Neuronal stem cell (in vitro differentiated cells): ENCODE results near the gene PRM2.

Experiments
- DNase-seq: peaks from one replicate; pipeline ENCODE4 v3.0.0-alpha.2; 2013; ENCODE audit warnings: low spot score
- H2AFZ ChIP-seq: one replicate; pipeline ENCODE4 v1.6.1; 2013; ENCODE audit warnings: mild to moderate bottlenecking, low read length, inconsistent platforms
- H2AK5ac ChIP-seq: 2 replicates; pipeline ENCODE4 v1.6.1; 2013; ENCODE audit warnings: low read depth, mild to moderate bottlenecking, inconsistent platforms, low read length, moderate library complexity, mixed read lengths
- H2BK120ac ChIP-seq: 2 replicates; pipeline ENCODE4 v1.6.1; 2013; ENCODE audit warnings: low read depth, mild to moderate bottlenecking, inconsistent platforms, low read length, moderate library complexity, mixed read lengths
- H2BK12ac ChIP-seq: one replicate; pipeline ENCODE4 v1.6.1; 2013; ENCODE audit warnings: low read length, inconsistent platforms
- H2BK15ac ChIP-seq: 2 replicates; pipeline ENCODE4 v1.6.1; 2013; ENCODE audit warnings: mild to moderate bottlenecking, low read length, inconsistent platforms, mixed read lengths
- H2BK5ac ChIP-seq: one replicate; pipeline ENCODE4 v1.6.1; 2013; ENCODE audit warnings: inconsistent platforms, mild to moderate bottlenecking, low read length, moderate library complexity
- H3K14ac ChIP-seq: one replicate; pipeline ENCODE4 v1.6.1; 2013; ENCODE audit warnings: low read length, inconsistent platforms
- H3K18ac ChIP-seq: 2 replicates; pipeline ENCODE4 v1.6.1; 2013; ENCODE audit warnings: low read length, inconsistent platforms
- H3K23ac ChIP-seq: 2 replicates; pipeline ENCODE4 v1.6.1; 2013; ENCODE audit warnings: low read depth, mild to moderate bottlenecking, mixed read lengths, low read length, inconsistent platforms; ENCODE audit not compliant: poor library complexity
- H3K27ac ChIP-seq: replicated peaks from 3 replicates; pipeline ENCODE4 v1.5.1; 2013; ENCODE audit warnings: low read length, inconsistent platforms
- H3K27me3 ChIP-seq, 3 experiments: 2 replicates each; pipeline ENCODE4 v1.6.1; 2013; ENCODE audit warnings: low read length in 3 of 3, mild to moderate bottlenecking in 2 of 3, inconsistent platforms in 1 of 3, low read depth in 1 of 3, mixed read lengths in 1 of 3, moderate library complexity in 1 of 3; ENCODE audit not compliant: control insufficient read depth in 3 of 3, insufficient read depth in 3 of 3
- H3K36me3 ChIP-seq, 2 donors: replicated peaks in 1 of 2; 2 replicates each; pipeline ENCODE4 v1.6.1; 2013; ENCODE audit warnings: low read length in 2 of 2; ENCODE audit not compliant: control insufficient read depth in 2 of 2, insufficient read depth in 2 of 2
- H3K4ac ChIP-seq: 2 replicates; pipeline ENCODE4 v1.6.1; 2013; ENCODE audit warnings: inconsistent platforms, mild to moderate bottlenecking, low read length, moderate library complexity
- H3K4me1 ChIP-seq, 2 donors: 1 replicate in 1 of 2; 2 replicates in 1 of 2; pipeline ENCODE4 v1.6.1; 2013; ENCODE audit warnings: low read length in 2 of 2, low read depth in 1 of 2; ENCODE audit not compliant: control insufficient read depth in 2 of 2, insufficient read depth in 1 of 2
- H3K4me2 ChIP-seq: one replicate; pipeline ENCODE4 v1.6.1; 2013; ENCODE audit warnings: mild to moderate bottlenecking, low read length, inconsistent platforms; ENCODE audit not compliant: insufficient read depth, poor library complexity, severe bottlenecking
- H3K4me3 ChIP-seq, 2 donors: 2 replicates each; pipeline ENCODE4 v1.5.1; 2013; ENCODE audit warnings: low read length in 2 of 2, mild to moderate bottlenecking in 2 of 2, inconsistent platforms in 1 of 2, moderate library complexity in 1 of 2
- H3K79me1 ChIP-seq: one replicate; pipeline ENCODE4 v1.6.1; 2013; ENCODE audit warnings: low read depth, mild to moderate bottlenecking, inconsistent platforms, low read length, moderate library complexity
- H3K9ac ChIP-seq: one replicate; pipeline ENCODE4 v1.6.1; 2013; ENCODE audit warnings: mild to moderate bottlenecking, low read depth, low read length, inconsistent platforms; ENCODE audit not compliant: poor library complexity
- H3K9me3 ChIP-seq, 2 donors: replicated peaks in 1 of 2; 2 replicates each; pipeline versions ENCODE3 to v1.6.1; 2013; ENCODE audit warnings: low read length in 2 of 2, mild to moderate bottlenecking in 2 of 2, inconsistent platforms in 1 of 2, low read depth in 1 of 2, mixed read lengths in 1 of 2, moderate library complexity in 1 of 2; ENCODE audit not compliant: control insufficient read depth in 2 of 2, insufficient read depth in 1 of 2
- H4K8ac ChIP-seq: one replicate; pipeline ENCODE4 v1.6.1; 2013; ENCODE audit warnings: low read depth, mild to moderate bottlenecking, inconsistent platforms, low read length, moderate library complexity
- H4K91ac ChIP-seq: one replicate; pipeline ENCODE4 v1.6.1; 2013; ENCODE audit warnings: low read length, low read depth, mild to moderate bottlenecking, inconsistent platforms; ENCODE audit not compliant: poor library complexity
- WGBS, 2 donors: extraction: QIAGEN DNeasy Blood & Tissue Kit; methylation state at CpG; one replicate each; pipeline ENCODE4 v1.1.7; 2013; ENCODE audit warnings: missing lambda C conversion rate in 2 of 2, mixed read lengths in 1 of 2; ENCODE audit not compliant: insufficient read length in 2 of 2, insufficient replicate concordance in 1 of 2; ENCODE audit errors: extremely low coverage in 2 of 2; 5-methylcytosine and 5-hydroxymethylcytosine counted together

Gene PRM2

GRCh38 chr16:11245222-11245737 is 31.0 kb downstream of the PRM2 start:
- H3K9ac ChIP-seq: no peak overlapping the region
- no CpG with 5 or more reads among the region's 5 CpGs for WGBS, 2 donors
- H3K4ac ChIP-seq: no peak overlapping the region
- H4K8ac ChIP-seq: no peak overlapping the region
- H3K4me2 ChIP-seq: no peak overlapping the region
- no peaks in the 10 kb centered on the region for H3K4me1 ChIP-seq
- H3K23ac ChIP-seq: no peak overlapping the region
- no peaks in the 10 kb centered on the region for H3K9me3 ChIP-seq
- no peak overlapping the region for H4K91ac ChIP-seq
- DNase-seq: no peak
- no peak overlapping the region for H2AK5ac ChIP-seq
- no peak overlapping the region for H3K27ac ChIP-seq
- H3K4me3 ChIP-seq: no peak overlapping the region
- no peak overlapping the region for H2BK15ac ChIP-seq
- H2BK5ac ChIP-seq: no peak overlapping the region
- no peaks in the 10 kb centered on the region for H3K79me1 ChIP-seq
- no peaks in the 10 kb centered on the region for H3K36me3 ChIP-seq
- no peak overlapping the region for H3K18ac ChIP-seq
- H3K14ac ChIP-seq: no peak overlapping the region
- H2BK12ac ChIP-seq: no peak overlapping the region
- no peak overlapping the region for H2AFZ ChIP-seq
- H3K27me3 ChIP-seq: peaks cover 0 to 3% (median 0%) of the 10 kb centered on the region in 3 experiments
- no peak overlapping the region for H2BK120ac ChIP-seq

DNA sequence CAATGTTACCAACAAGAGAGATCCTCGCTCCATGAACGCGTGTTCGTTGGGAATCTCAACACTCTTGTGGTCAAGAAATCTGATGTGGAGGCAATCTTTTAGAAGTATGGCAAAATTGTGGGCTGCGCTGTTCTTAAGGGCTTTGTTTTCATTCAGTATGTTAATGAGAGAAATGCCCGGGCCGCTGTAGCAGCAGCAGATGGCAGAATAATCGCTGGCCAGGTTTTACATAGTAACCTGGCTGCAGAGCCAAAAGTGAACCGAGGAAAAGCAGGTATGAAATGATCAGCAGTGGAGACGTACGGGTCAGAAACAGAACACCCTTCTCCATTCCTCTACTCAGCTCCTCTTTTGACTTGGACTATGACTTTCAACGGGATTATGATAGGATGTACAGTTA is 33.6 kb downstream of the PRM2 start:
- no peak overlapping the region for H3K27ac ChIP-seq
- no peak for DNase-seq
- H2BK120ac ChIP-seq: no peak overlapping the region
- H4K8ac ChIP-seq: no peak overlapping the region
- H2AK5ac ChIP-seq: no peak overlapping the region
- H3K9me3 ChIP-seq: no peaks in the 10 kb centered on the region
- H2BK12ac ChIP-seq: no peak overlapping the region
- no peaks in the 10 kb centered on the region for H3K4me1 ChIP-seq
- H3K4ac ChIP-seq: no peak overlapping the region
- no peak overlapping the region for H3K9ac ChIP-seq
- no peak overlapping the region for H4K91ac ChIP-seq
- no peak overlapping the region for H3K4me3 ChIP-seq
- H2AFZ ChIP-seq: no peak overlapping the region
- H3K4me2 ChIP-seq: no peak overlapping the region
- peaks cover 0 to 3% (median 0%) of the 10 kb centered on the region in 3 experiments for H3K27me3 ChIP-seq
- H3K36me3 ChIP-seq: no peaks in the 10 kb centered on the region
- no peak overlapping the region for H3K14ac ChIP-seq
- no peak overlapping the region for H2BK15ac ChIP-seq
- no peak overlapping the region for H3K23ac ChIP-seq
- no peaks in the 10 kb centered on the region for H3K79me1 ChIP-seq
- no CpG with 5 or more reads among the region's 12 CpGs for WGBS, 2 donors
- H3K18ac ChIP-seq: no peak overlapping the region
- H2BK5ac ChIP-seq: no peak overlapping the region

DNA sequence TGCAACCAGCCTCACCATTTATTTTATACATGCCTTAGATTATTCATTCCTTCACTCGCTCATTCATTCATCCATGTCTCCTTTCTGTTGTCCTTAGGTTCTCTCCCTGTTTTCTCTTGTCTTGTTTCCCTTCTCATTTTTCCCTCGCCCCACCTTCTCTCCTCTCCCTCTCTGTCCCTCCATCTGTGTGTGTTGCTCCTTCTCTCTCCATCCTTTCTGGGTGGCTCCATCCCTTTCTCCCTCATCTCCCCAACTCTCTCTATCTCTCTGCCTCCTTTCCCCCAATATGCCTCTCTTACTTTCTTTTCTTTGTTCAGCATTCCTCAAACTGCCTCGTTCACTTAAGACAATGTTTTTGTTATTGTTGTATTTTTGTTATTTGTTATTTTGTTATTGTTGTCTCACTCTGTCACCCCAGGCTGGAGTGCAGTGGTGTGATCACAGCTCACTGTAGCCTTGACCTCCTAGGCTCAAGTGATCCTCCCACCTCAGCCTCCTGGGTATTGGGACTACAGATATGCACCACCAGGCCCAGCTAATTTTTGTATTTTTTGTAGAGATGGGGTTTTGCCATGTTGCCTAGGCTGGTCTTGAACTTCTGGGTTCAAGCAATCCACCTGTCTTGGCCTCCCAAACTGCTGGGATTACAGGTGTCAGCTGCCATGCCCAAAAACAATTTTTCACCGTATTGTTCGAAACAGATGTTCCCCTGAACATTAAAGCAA is 34.6 kb downstream of the PRM2 start:
- no peak overlapping the region for H4K91ac ChIP-seq
- H3K27me3 ChIP-seq: peaks cover 0 to 3% (median 0%) of the 10 kb centered on the region in 3 experiments
- H3K23ac ChIP-seq: no peak overlapping the region
- no peak overlapping the region for H2AK5ac ChIP-seq
- no peak overlapping the region for H3K14ac ChIP-seq
- H3K4me1 ChIP-seq: no peaks in the 10 kb centered on the region
- H3K36me3 ChIP-seq: no peaks in the 10 kb centered on the region
- no peak overlapping the region for H3K4ac ChIP-seq
- no peaks in the 10 kb centered on the region for H3K9me3 ChIP-seq
- no peaks in the 10 kb centered on the region for H3K79me1 ChIP-seq
- no peak overlapping the region for H3K18ac ChIP-seq
- no peak overlapping the region for H3K4me2 ChIP-seq
- no peak overlapping the region for H3K27ac ChIP-seq
- no peak overlapping the region for H2BK15ac ChIP-seq
- H3K4me3 ChIP-seq: no peak overlapping the region
- no peak overlapping the region for H2BK12ac ChIP-seq
- DNase-seq: no peak
- no CpG with 5 or more reads among the region's 5 CpGs for WGBS, 2 donors
- no peak overlapping the region for H2BK5ac ChIP-seq
- H3K9ac ChIP-seq: no peak overlapping the region
- H2AFZ ChIP-seq: no peak overlapping the region
- H4K8ac ChIP-seq: no peak overlapping the region
- no peak overlapping the region for H2BK120ac ChIP-seq

DNA sequence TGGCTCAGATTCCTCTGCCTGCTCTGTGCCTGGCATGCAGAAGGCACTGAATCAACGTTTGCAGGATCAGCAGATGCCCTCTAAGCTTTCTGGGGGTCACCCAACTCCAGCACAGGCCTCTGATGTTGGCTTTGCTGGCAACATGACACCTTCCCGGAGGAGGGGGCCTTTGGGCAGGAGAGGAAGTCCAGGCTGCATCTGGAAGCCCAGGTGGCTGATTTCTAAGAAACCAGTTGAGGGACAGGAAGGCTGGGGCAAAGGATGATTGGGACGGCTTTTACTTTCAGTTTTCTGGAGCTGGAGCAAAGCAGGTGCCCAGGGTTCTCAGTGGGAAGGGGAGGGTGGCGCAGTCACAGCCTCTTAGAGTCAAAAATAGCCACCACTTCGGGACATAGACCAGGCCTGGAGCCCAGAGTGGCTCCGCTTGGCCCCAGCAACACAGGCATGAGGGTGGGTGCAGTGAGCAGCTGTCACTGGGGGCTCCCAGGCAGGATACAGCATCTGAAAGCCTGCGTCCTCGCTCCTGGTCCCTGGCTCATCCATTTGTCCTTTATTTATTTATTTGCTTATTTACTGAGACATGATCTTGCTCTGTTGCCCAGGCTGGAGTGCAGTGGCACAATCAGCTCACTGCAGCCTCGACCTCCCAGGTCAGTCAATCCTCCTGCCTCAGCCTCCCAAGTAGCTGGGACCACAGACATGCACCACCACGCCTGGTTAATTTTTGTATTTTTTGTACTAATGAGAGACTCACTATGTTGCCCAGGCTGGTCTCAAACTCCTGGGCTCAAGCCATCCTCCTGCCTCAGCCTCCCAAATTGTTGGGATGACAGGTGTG is 35.4 kb downstream of the PRM2 start:
- H3K27ac ChIP-seq: no peak overlapping the region

More for the DNA sequence above, 35.4 kb downstream of the PRM2 start:
- no peaks in the 10 kb centered on the region for H3K79me1 ChIP-seq
- peaks cover 0 to 3% (median 0%) of the 10 kb centered on the region in 3 experiments for H3K27me3 ChIP-seq
- H3K9ac ChIP-seq: no peak overlapping the region
- no peak overlapping the region for H4K91ac ChIP-seq
- peak overlapping the region; percentile 48 for H2AFZ ChIP-seq
- no peaks in the 10 kb centered on the region for H3K36me3 ChIP-seq
- H3K4me3 ChIP-seq: no peak overlapping the region
- no peak for DNase-seq
- H2BK120ac ChIP-seq: no peak overlapping the region
- H2BK15ac ChIP-seq: no peak overlapping the region
- WGBS, 2 donors: no CpG with 5 or more reads among the region's 10 CpGs
- no peak overlapping the region for H3K4ac ChIP-seq
- no peak overlapping the region for H2AK5ac ChIP-seq
- H3K18ac ChIP-seq: no peak overlapping the region
- no peak overlapping the region for H3K14ac ChIP-seq
- H4K8ac ChIP-seq: no peak overlapping the region
- no peaks in the 10 kb centered on the region for H3K4me1 ChIP-seq
- no peak overlapping the region for H2BK12ac ChIP-seq
- no peak overlapping the region for H2BK5ac ChIP-seq
- no peak overlapping the region for H3K23ac ChIP-seq
- H3K9me3 ChIP-seq: no peaks in the 10 kb centered on the region
- no peak overlapping the region for H3K4me2 ChIP-seq
